Upper lobe of right lung (tissue), 1 donor: Measurements from ENCODE around the gene GPRC5D. TPM values are rescaled to one million over a fixed set of nuclear protein-coding genes. Genes with fewer than 3 reads are reported as not detected.

Experiments
- ATAC-seq: fragments of 200-7000 bp; cut with Tn5 transposase; one replicate; pipeline ENCODE4 v1.9.1; 2020; ENCODE audit warnings: mild to moderate bottlenecking, moderate library complexity
- DNase-seq: peaks from one replicate; pipeline ENCODE4 v3.0.0-alpha.2; 2020
- H3K27ac ChIP-seq: fragments of 200-600 bp; one replicate; pipeline ENCODE4 v1.8.0; 2022
- H3K27me3 ChIP-seq: fragments of 200-600 bp; one replicate; pipeline ENCODE4 v1.8.0; 2022; ENCODE audit warnings: mild to moderate bottlenecking
- H3K36me3 ChIP-seq: fragments of 200-600 bp; one replicate; pipeline ENCODE4 v1.8.0; 2022
- H3K4me1 ChIP-seq: fragments of 200-600 bp; one replicate; pipeline ENCODE4 v1.8.0; 2022
- H3K4me3 ChIP-seq: fragments of 200-600 bp; one replicate; pipeline ENCODE4 v1.8.0; 2022; ENCODE audit warnings: mild to moderate bottlenecking
- H3K9me3 ChIP-seq: fragments of 200-600 bp; one replicate; pipeline ENCODE4 v1.8.0; 2022
- intact Hi-C: fragments of 100-400 bp; cut with DNase I; formaldehyde crosslinking; loops from one replicate; pipeline ENCODE4 v1.11.0; 2022
- total RNA-seq: library from RNA; stranded (reverse); fragmentation: NEBNext Ultra II Directional; extraction: Animal tissue kit (Norgen Biotek cat#: 25700); gene quantifications from one replicate; pipeline ENCODE4 v1.2.1, GENCODE V29; 2021
- TF ChIP-seq, protein P1 (sequence below): fragments of 200-600 bp; IDR thresholded peaks from one replicate; pipeline ENCODE4 v1.8.0; 2022; ENCODE audit warnings: antibody characterized with exemption
- donor health status: DM: no; HTN: yes; CAD: no; lungs with severe emphysema.

Gene GPRC5D
- total RNA-seq, 1 donor from 2014 or later = not detected

DNA sequence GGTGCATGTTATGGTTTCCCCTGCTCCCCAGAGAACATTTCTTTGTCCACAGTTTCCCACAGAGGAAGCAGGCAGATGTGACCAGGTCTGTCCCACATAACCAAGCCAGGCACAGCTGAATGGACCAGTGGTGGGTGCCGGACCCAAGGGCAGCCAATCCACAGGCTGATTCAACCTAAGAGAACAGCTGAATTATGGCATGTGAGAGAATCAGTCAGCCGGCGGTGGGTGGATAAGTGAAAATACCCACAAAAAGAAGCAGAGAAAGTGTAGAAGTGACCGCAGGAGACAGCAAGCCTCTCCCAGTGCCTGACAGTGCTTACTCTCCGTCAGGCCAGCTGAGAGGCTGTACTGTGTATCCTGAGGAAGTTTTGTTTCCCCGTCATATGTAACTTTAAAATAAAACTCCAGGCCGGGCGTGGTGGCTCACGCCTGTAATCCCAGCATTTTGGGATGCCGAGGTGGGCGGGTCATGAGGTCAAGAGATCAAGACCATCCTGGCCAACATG lies 14.9 kb downstream of the GPRC5D start:
- intact Hi-C loops = no loop called here
- no peaks in the 10 kb centered on the region for H3K4me1 ChIP-seq
- no peaks in the 10 kb centered on the region for H3K9me3 ChIP-seq
- H3K27ac ChIP-seq = no peak overlapping the region
- no peaks in the 10 kb centered on the region for H3K36me3 ChIP-seq
- H3K4me3 ChIP-seq = no peak overlapping the region
- H3K27me3 ChIP-seq = no peaks in the 10 kb centered on the region
- TF ChIP-seq, protein P1, sequence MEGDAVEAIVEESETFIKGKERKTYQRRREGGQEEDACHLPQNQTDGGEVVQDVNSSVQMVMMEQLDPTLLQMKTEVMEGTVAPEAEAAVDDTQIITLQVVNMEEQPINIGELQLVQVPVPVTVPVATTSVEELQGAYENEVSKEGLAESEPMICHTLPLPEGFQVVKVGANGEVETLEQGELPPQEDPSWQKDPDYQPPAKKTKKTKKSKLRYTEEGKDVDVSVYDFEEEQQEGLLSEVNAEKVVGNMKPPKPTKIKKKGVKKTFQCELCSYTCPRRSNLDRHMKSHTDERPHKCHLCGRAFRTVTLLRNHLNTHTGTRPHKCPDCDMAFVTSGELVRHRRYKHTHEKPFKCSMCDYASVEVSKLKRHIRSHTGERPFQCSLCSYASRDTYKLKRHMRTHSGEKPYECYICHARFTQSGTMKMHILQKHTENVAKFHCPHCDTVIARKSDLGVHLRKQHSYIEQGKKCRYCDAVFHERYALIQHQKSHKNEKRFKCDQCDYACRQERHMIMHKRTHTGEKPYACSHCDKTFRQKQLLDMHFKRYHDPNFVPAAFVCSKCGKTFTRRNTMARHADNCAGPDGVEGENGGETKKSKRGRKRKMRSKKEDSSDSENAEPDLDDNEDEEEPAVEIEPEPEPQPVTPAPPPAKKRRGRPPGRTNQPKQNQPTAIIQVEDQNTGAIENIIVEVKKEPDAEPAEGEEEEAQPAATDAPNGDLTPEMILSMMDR = no peak
- ATAC-seq (no peak), DNase-seq (no peak)

DNA sequence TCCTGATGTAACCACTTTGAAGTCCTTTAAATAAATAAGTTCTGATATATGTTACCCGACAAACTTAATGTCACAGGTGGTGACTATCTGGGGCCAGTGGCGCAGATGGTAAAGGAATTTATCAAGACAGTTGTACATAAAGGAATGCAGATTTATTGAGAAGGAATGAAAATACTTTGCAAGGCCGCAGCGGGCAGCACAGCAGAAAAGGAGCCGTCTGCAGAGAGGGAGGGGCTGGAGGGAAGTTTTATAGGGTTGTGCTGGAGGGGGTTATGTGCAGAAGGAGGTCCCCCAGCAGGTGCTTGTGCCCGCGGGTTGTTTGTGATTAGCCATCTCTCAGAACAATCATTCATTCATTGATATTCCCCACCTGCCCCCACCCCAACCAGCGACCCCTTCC lies 17.4 kb downstream of the GPRC5D start:
- Histone ChIP-seq H3K9me3 (no peaks in the 10 kb centered on the region), H3K27me3 (no peaks in the 10 kb centered on the region), H3K36me3 (no peaks in the 10 kb centered on the region), H3K27ac (no peak overlapping the region), H3K4me3 (no peak overlapping the region), H3K4me1 (no peaks in the 10 kb centered on the region)
- intact Hi-C loops = no loop called here
- no peak for ATAC-seq
- TF ChIP-seq, protein P1 = no peak
- DNase-seq = no peak

DNA sequence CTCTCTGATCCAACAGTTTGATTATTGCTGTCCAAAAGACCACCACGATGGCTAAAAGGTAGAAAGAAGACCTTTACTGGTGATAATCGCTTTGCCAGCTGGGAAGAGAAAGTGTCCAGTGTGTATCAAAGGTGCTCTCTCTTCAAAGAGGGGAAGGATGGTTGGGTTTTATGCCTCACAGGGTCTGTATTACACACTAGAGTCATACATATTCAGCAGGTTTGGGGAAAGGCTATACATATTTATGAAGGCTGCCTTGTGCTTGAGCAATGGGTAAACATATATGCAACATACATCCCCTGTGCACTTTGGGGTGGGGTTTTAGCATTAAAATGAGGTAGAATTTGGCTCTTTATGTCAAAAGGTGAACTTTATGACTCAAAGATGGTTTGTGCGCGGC lies 18.2 kb downstream of the GPRC5D start:
- no peak for DNase-seq
- H3K27me3 ChIP-seq = no peaks in the 10 kb centered on the region
- TF ChIP-seq, protein P1 = no peak
- H3K27ac ChIP-seq = no peak overlapping the region
- no peak overlapping the region for H3K4me3 ChIP-seq
- no peaks in the 10 kb centered on the region for H3K36me3 ChIP-seq
- H3K4me1 ChIP-seq = no peaks in the 10 kb centered on the region
- H3K9me3 ChIP-seq = no peaks in the 10 kb centered on the region
- intact Hi-C loops = no loop called here
- ATAC-seq = no peak

DNA sequence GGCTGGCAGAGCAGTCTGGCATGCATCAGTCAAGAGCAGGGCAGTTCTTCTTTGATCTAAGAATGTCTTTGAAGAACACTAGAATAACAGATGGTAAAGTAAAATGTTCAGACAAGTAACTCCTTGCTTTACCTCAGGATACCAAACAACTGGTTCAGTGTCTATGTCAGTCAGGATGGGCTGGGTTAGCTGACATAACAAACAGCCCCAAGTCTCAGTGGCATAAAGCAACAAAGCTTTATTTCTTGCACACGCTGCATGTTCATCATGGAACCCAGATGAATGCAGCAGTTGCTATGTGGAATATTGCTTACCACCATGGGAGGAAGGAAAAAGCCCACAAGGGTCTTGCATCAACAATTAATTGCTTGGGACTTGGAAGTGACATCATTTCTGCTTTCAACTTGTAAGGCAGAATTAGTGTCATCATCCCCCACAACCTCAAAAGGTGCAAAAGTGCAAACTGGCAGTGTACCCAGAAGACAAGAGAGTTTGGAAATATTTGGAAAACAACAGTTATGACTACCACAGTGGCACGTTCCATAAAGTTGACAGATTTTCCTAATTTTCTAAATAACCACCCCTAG lies 21.2 kb downstream of the GPRC5D start:
- ATAC-seq (no peak), DNase-seq (no peak)
- Histone ChIP-seq H3K27ac (no peak overlapping the region), H3K36me3 (no peaks in the 10 kb centered on the region), H3K9me3 (no peaks in the 10 kb centered on the region), H3K4me1 (no peaks in the 10 kb centered on the region), H3K4me3 (no peak overlapping the region), H3K27me3 (no peaks in the 10 kb centered on the region)
- TF ChIP-seq, protein P1 = no peak
- intact Hi-C loops = no loop called here

DNA sequence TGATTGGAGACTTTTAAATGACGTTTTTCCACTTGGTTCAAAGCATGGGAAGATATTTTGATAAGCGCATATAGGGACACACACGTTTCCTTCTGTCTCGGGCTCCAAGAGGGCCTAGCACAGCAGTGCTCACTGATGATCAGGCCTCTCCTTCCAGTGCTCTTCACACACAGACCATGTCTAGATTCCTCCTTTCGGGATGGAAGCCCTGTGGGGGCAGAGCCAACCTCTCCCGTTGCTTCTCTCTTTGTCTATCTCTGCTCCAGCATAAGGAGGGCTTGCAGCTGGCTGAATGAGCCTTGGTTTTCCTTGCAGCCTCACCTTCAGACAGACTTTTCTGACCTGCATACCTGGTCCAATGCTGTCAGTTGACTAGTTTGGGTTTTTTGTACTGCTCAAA lies 22.3 kb downstream of the GPRC5D start:
- TF ChIP-seq, protein P1 = no peak
- no peaks in the 10 kb centered on the region for H3K9me3 ChIP-seq
- no peaks in the 10 kb centered on the region for H3K27me3 ChIP-seq
- DNase-seq = no peak
- intact Hi-C loops = no loop called here
- H3K27ac ChIP-seq = no peak overlapping the region
- no peak overlapping the region for H3K4me3 ChIP-seq
- ATAC-seq = no peak
- no peaks in the 10 kb centered on the region for H3K4me1 ChIP-seq
- H3K36me3 ChIP-seq = no peaks in the 10 kb centered on the region
